SU-DHL-6 (cell line): ENCODE results near the gene CDC42EP4.

Experiments used
- CTCF ChIP-seq: fragments of 200-600 bp; sonication (generic); IDR thresholded peaks from one replicate; pipeline ENCODE4 v1.5.1; 2017; ENCODE audit warnings: antibody characterized with exemption, mild to moderate bottlenecking, low read length, moderate library complexity; ENCODE audit not compliant: insufficient read depth, poor library complexity, severe bottlenecking
- EZH2phosphoT487 ChIP-seq: fragments of 200-600 bp; sonication (generic), shearing (Covaris generic); conservative IDR thresholded peaks from 2 replicates; pipeline ENCODE4 v1.6.1; 2018; ENCODE audit warnings: mild to moderate bottlenecking, antibody characterized with exemption, low read length, moderate library complexity, mixed read lengths

GRCh38 chr17:73313526-73314127 lies 1.8 kb upstream of the CDC42EP4 start:
- TF ChIP-seq CTCF (no peak), EZH2phosphoT487 (no peak)
